Aorta (tissue), 5 donors: ENCODE measurements around the gene CETP. TPM values are rescaled to one million over a fixed set of nuclear protein-coding genes. Genes with fewer than 3 reads are reported as not detected.

Experiments used
- ATAC-seq: fragments of 200-7000 bp; cut with Tn5 transposase; one replicate; pipeline ENCODE4 v1.9.1; 2022; ENCODE audit warnings: moderate library complexity; ENCODE audit not compliant: low FRiP score
- DNase-seq, 2 donors: peaks; one replicate each; pipeline ENCODE4 v3.0.0-alpha.2; 2020
- H3K27ac ChIP-seq, 2 donors: one replicate each; pipeline ENCODE4 v1.5.1; 2013; ENCODE audit warnings: low read length in 2 of 2, mild to moderate bottlenecking in 2 of 2, moderate library complexity in 2 of 2, control low read depth in 1 of 2, inconsistent platforms in 1 of 2, low read depth in 1 of 2
- H3K27me3 ChIP-seq, 2 donors: one replicate each; pipeline ENCODE4 v1.6.1; 2013; ENCODE audit warnings: control low read depth in 1 of 2, low read length in 1 of 2, mild to moderate bottlenecking in 1 of 2, moderate library complexity in 1 of 2; ENCODE audit not compliant: insufficient read depth in 2 of 2, control insufficient read depth in 1 of 2
- H3K36me3 ChIP-seq, 2 donors: one replicate each; pipeline ENCODE4 v1.6.1; 2013; ENCODE audit warnings: control low read depth in 1 of 2, low read length in 1 of 2, mild to moderate bottlenecking in 1 of 2; ENCODE audit not compliant: insufficient read depth in 2 of 2, control insufficient read depth in 1 of 2
- H3K4me1 ChIP-seq, 2 donors: one replicate each; pipeline ENCODE4 v1.6.1; 2013; ENCODE audit warnings: low read length in 2 of 2, control low read depth in 1 of 2, mild to moderate bottlenecking in 1 of 2, moderate library complexity in 1 of 2; ENCODE audit not compliant: insufficient read depth in 2 of 2, control insufficient read depth in 1 of 2
- H3K4me3 ChIP-seq, 2 donors: one replicate each; pipeline ENCODE4 v1.5.1; 2013; ENCODE audit warnings: low read length in 2 of 2, control low read depth in 1 of 2, mild to moderate bottlenecking in 1 of 2
- H3K9me3 ChIP-seq: one replicate; pipeline ENCODE4 v1.6.1; 2013; ENCODE audit warnings: mild to moderate bottlenecking, low read length; ENCODE audit not compliant: control insufficient read depth
- WGBS, 2 donors: extraction: QIAGEN DNeasy Blood & Tissue Kit; methylation state at CpG; one replicate each; pipeline ENCODE4 v1.1.7; 2013; 5-methylcytosine and 5-hydroxymethylcytosine counted together
- intact Hi-C, 2 donors: fragments of 100-400 bp; cut with DNase I; formaldehyde crosslinking; loops; one replicate each; pipeline versions ENCODE4 v1.14.2 to v1.15.0; 2022
- polyA plus RNA-seq, 2 donors: library from polyadenylated mRNA; stranded (reverse); fragments of 200-250 nt; gene quantifications; one replicate each; pipeline ENCODE4 v1.2.3, GENCODE V29; 2013
- total RNA-seq, 2 donors: library from RNA; stranded (reverse); fragmentation: NEBNext Ultra II Directional; extraction: Animal tissue kit (Norgen Biotek cat#: 25700); gene quantifications; one replicate each; pipeline ENCODE4 v1.2.1, GENCODE V29; 2021
- donor health status: healthy with polysubstance abuse.
- donor health status: Bipolar disorder and iron deficiency.
- donor health status: DM: no; HTN: no; CAD: no.
- donor health status: DM: no; HTN: no; CAD: no.
- donor health status: DM: yes; HTN: yes; CAD: no.

Gene CETP
- total and polyA plus RNA-seq, 4 donors = 0.49 to 1.3 TPM; not detected in 2

GRCh38 chr16:56921571-56921970 lies 40.2 kb upstream of the CETP start:
- no peak for ATAC-seq
- H3K4me3 ChIP-seq = no peak overlapping the region
- no peak overlapping the region for H3K27ac ChIP-seq
- intact Hi-C loops = no loop called here
- H3K9me3 ChIP-seq = no peaks in the 10 kb centered on the region
- no peak for DNase-seq
- WGBS, 2 donors = 83 to 88% methylated on average over 4 of the region's 4 CpGs
- no peaks in the 10 kb centered on the region for H3K36me3 ChIP-seq
- H3K27me3 ChIP-seq = no peaks in the 10 kb centered on the region
- no peaks in the 10 kb centered on the region for H3K4me1 ChIP-seq

GRCh38 chr16:56923481-56924091 lies 38.2 kb upstream of the CETP start:
- Histone ChIP-seq H3K36me3 (no peaks in the 10 kb centered on the region), H3K4me3 (no peak overlapping the region), H3K27me3 (no peaks in the 10 kb centered on the region), H3K4me1 (no peaks in the 10 kb centered on the region), H3K27ac (no peak overlapping the region), H3K9me3 (no peaks in the 10 kb centered on the region)
- DNase-seq = no peak
- 88 to 94% methylated on average over 9 of the region's 9 CpGs for WGBS, 2 donors
- ATAC-seq = no peak
- intact Hi-C loops = no loop called here

DNA sequence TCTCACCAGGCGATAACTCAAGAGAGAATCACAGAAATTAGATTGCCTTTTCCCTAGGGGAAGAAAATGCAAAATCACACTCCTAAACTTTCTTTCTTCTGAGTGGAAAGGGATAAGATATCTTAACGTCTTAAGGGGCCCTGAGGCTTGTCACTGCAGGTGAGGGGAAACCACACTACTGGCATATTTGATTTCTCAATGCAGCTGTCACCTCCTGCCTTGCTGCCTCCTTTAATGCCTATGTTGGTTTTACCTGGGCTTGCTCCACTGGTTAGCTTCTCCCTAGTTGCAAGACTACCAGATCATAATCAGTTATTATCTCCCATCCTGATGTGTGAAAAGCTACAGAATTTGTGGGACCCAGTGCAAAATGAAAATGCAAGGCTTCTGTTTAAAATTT lies 34.3 kb upstream of the CETP start:
- H3K36me3 ChIP-seq = no peaks in the 10 kb centered on the region
- WGBS, 2 donors = 59 to 65% methylated on average over 2 of the region's 2 CpGs
- intact Hi-C loops = no loop called here
- no peaks in the 10 kb centered on the region for H3K9me3 ChIP-seq
- H3K27ac ChIP-seq = no peak overlapping the region
- no peak for DNase-seq
- no peaks in the 10 kb centered on the region for H3K4me1 ChIP-seq
- no peak for ATAC-seq
- no peak overlapping the region for H3K4me3 ChIP-seq
- no peaks in the 10 kb centered on the region for H3K27me3 ChIP-seq

DNA sequence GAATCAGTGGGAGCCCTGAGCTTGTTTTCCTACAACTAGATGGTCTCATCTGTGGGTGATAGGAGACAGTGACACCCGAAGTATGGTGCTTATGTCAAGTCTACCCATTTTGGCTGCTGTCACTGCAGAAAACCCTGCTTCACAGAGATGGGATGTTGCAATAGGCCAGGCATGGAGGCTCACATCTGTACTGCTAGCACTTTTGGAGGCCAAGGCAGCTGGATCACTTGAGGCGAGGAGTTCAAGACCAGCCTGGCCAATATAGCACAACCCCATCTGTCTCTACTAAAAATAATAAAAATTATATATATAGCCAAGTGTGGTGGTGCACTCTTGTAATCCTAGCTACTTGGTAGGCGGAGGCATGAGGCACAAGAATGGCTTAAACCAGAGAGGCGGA lies 32.1 kb upstream of the CETP start:
- no peak for DNase-seq
- no peak overlapping the region for H3K27ac ChIP-seq
- H3K36me3 ChIP-seq = no peaks in the 10 kb centered on the region
- intact Hi-C loops = loop anchor here in 1 of 2 donors (5.0 kb wide), 2 partner anchors 58 to 258 kb away; partner anchors contain the start of genes NLRC5, PSME3IP1 and RSPRY1
- no peaks in the 10 kb centered on the region for H3K4me1 ChIP-seq
- no peak overlapping the region for H3K4me3 ChIP-seq
- H3K27me3 ChIP-seq = no peaks in the 10 kb centered on the region
- ATAC-seq = no peak
- no peaks in the 10 kb centered on the region for H3K9me3 ChIP-seq
- WGBS, 2 donors = 96 to 98% methylated on average over 4 of the region's 4 CpGs

- WGBS, 2 donors = 80 to 82% methylated on average over 15 of the region's 15 CpGs
- intact Hi-C loops = loop anchor here in 1 of 2 donors (5.0 kb wide), 2 partner anchors 57 to 257 kb away; partner anchors contain the start of genes NLRC5, PSME3IP1 and RSPRY1
These were observed 31.1 kb upstream of the CETP start for GRCh38 chr16:56930486-56931270.

GRCh38 chr16:56931271-56931891 lies 30.4 kb upstream of the CETP start:
- no peaks in the 10 kb centered on the region for H3K4me1 ChIP-seq
- intact Hi-C loops = loop anchor here in 1 of 2 donors (5.0 kb wide), 2 partner anchors 56 to 256 kb away; partner anchors contain the start of genes NLRC5, PSME3IP1 and RSPRY1
- peak overlapping the region in 1 of 2 donors; percentile 44 for H3K4me3 ChIP-seq
- 22% methylated on average over 22 to 25 of the region's 25 CpGs for WGBS, 2 donors
- H3K27me3 ChIP-seq = no peaks in the 10 kb centered on the region
- DNase-seq (peak in 1 of 2 donors; percentile 76), ATAC-seq (no peak)
- H3K9me3 ChIP-seq = no peaks in the 10 kb centered on the region
- H3K27ac ChIP-seq = peak overlapping the region in 1 of 2 donors; percentile 2
- H3K36me3 ChIP-seq = no peaks in the 10 kb centered on the region

More at GRCh38 chr16:56930486-56931270, 31.1 kb upstream of the CETP start:
- Histone ChIP-seq H3K9me3 (no peaks in the 10 kb centered on the region), H3K4me1 (no peaks in the 10 kb centered on the region), H3K27me3 (no peaks in the 10 kb centered on the region), H3K27ac (no peak overlapping the region), H3K4me3 (no peak overlapping the region), H3K36me3 (no peaks in the 10 kb centered on the region)
- DNase-seq = no peak
- no peak for ATAC-seq

DNA sequence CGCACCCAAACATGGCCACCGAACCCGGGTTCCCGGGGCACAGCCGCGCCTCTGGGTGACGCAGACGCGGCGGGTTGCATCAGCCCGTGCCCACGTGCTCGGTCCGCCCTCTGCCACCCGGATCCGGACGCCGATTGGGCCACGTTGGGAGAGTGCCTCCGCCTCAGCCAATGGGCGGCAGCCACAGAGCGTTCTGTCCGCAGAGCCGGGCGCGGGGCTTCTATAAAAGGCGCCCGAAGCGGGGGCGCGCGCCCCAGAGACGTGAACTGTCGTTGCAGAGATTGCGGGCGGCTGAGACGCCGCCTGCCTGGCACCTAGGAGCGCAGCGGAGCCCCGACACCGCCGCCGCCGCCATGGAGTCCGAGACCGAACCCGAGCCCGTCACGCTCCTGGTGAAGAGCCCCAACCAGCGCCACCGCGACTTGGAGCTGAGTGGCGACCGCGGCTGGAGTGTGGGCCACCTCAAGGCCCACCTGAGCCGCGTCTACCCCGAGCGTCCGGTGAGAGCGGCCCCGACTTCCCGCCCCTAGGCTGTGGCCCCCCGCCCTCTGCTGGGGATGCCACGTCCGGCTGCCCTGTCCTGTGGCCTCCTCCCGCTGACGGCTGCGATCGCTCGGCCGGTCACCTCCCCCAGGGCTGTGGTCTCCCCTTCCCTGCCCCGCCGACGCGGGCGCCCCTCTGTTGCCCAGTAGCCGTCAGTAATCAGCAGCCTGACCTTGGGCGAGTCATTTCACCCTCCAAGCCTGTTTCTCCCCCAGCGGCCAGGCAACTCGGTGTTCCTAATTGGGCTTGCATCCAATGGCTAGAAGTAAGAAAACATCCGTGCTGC lies 29.6 kb upstream of the CETP start, which contains the start of gene HERPUD1:
Gene HERPUD1, plus strand, starts transcription at position 251 of the 829 bp plus-strand sequence. Its CDS starts 103 bp downstream, at position 354.
- ATAC-seq (peak; percentile 97), DNase-seq (peak; percentile 100)
- WGBS, 2 donors = 0% methylated on average over 81 to 83 of the region's 83 CpGs
- intact Hi-C loops = loop anchor here in 1 of 2 donors (5.0 kb wide), 2 partner anchors 55 to 255 kb away; partner anchors contain the start of genes NLRC5, PSME3IP1 and RSPRY1
- no peaks in the 10 kb centered on the region for H3K27me3 ChIP-seq
- no peaks in the 10 kb centered on the region for H3K4me1 ChIP-seq
- H3K4me3 ChIP-seq = peak within 1 kb of the TSS; percentile 81 to 90
- no peaks in the 10 kb centered on the region for H3K36me3 ChIP-seq
- no peaks in the 10 kb centered on the region for H3K9me3 ChIP-seq
- H3K27ac ChIP-seq = peak within 1 kb of the TSS; percentile 87 to 88
